ENCODE results near the gene MID2. TPM values are rescaled to one million over a fixed set of nuclear protein-coding genes. Genes with fewer than 3 reads are reported as not detected.

The MID2 gene
- total RNA-seq, 1 donor from 2014 or later: 11.0 TPM

DNA sequence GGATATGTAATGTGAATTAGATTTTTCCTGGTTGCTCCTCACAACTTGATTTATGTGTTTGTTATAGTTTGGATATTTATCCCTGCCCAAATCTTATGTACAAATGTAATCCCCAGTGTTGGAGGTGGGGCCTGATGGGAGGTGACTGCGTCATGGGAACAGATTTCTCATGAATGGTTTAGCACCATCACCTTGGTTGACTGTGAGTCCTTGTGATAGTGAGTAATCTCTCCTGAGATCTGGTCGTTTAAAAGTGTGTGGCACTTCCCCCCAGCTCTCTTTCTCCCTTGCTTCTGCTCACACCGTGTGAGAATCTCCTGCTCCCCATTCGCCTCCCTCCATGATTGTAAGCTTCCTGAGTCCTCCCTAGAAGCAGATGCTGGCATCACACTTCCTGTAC, 2.2 kb downstream of the MID2 start:
- TF ChIP-seq, protein P1, sequence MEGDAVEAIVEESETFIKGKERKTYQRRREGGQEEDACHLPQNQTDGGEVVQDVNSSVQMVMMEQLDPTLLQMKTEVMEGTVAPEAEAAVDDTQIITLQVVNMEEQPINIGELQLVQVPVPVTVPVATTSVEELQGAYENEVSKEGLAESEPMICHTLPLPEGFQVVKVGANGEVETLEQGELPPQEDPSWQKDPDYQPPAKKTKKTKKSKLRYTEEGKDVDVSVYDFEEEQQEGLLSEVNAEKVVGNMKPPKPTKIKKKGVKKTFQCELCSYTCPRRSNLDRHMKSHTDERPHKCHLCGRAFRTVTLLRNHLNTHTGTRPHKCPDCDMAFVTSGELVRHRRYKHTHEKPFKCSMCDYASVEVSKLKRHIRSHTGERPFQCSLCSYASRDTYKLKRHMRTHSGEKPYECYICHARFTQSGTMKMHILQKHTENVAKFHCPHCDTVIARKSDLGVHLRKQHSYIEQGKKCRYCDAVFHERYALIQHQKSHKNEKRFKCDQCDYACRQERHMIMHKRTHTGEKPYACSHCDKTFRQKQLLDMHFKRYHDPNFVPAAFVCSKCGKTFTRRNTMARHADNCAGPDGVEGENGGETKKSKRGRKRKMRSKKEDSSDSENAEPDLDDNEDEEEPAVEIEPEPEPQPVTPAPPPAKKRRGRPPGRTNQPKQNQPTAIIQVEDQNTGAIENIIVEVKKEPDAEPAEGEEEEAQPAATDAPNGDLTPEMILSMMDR (conservative IDR thresholded peaks at IDR 0.05; ENCODE audit: low read depth, low read length): no peak
- no peak for DNase-seq (ENCODE audit: low read depth)
- H3K4me3 ChIP-seq (ENCODE audit: low read depth, low read length): peak overlapping the region; percentile 62

DNA sequence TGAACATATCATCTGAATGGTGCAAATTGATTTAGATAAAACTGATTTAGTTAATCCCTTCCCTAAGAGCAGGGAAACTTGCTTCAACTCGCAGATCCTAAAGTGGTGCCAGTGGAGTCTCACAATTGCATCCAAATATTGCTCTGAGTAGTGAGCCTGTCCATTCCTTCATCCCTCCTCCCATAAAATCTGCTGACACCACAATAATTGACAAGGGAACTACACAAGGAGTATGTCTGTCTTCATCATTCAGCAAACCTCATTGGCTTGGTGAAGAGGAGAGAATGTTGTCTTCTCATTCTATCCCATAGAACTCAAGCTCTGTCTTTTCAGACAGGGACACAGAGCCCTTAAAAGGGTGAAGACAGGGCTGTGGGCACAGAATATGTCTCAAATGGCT, 4.2 kb downstream of the MID2 start:
- H3K4me3 ChIP-seq (ENCODE audit: low read depth, low read length): no peak overlapping the region
- DNase-seq (ENCODE audit: low read depth): no peak
- TF ChIP-seq, protein P1 (conservative IDR thresholded peaks at IDR 0.05; ENCODE audit: low read depth, low read length): no peak

DNA sequence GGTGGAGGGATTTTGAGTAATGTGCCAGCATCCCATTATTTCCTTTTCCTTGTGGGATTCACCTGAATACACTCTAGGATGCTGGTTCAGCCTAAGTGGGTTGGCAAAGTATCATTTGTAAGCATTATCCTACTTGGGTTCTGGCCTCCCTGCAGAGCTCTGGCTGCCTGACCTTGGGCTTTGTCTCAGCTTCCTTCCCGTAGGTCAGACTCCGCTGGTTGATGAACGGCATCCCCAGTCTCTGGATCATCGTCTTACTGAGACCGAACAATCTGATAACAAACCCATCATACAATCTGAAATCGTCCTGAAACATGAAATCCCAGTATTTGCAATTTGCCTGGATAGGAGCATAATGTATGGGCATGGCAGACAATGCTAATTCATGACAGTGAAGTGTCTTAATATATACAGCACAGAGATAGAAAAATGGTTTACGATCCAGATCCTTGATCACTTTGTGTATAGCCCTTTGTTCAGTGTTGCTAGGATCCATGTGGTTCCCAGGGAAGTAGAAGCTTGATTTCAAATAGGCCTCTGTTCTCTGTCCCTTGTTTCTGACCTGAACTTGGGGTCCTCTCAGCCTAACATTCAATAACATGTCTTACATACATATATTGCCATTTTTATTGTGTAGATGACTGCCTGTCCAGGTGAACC, 5.5 kb downstream of the MID2 start:
- TF ChIP-seq, protein P1 (conservative IDR thresholded peaks at IDR 0.05; ENCODE audit: low read depth, low read length): no peak
- DNase-seq (ENCODE audit: low read depth): no peak
- no peak overlapping the region for H3K4me3 ChIP-seq (ENCODE audit: low read depth, low read length)

DNA sequence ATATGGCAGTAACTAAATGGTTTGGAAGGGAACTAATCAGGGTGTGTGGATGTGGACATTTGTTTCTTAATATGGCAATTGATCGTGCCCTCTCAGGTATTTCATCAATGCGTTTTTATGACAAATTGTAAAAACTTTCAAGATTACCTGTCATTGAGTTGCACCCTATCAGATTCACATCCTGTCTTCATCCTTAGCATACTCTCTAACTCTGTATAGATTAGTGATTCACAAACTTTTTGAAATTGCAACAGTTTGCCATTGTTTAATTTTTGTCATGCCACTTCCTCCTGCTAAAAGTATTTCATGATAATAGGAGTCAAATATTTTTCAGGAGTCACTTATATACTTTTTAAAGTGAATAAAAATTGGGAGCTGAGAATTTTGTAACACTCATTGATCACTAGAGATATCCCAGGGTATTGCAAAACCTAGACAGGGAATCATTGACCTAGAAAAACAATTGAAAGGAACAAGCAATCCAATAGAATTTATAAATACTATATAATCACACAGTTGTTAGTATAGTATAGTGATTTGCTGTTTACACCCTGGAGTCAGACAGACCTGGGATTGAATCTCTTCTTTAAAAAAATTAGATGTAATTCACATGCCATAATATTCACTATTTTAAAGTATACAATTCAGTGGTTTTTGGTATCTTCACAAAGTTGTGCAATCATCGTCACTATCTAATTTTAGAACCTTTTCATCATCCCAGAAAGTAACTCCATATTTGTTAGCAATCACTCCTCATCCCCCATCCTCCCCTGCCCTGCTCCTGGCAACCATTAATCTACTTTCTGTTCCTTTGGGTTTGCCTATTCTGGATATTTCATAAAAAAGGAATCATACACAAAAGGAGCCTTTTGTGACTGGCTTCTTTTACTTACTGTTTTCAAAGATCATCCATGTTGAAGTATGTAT, 8.9 kb downstream of the MID2 start:
- no peak for DNase-seq (ENCODE audit: low read depth)
- TF ChIP-seq, protein P1 (conservative IDR thresholded peaks at IDR 0.05; ENCODE audit: low read depth, low read length): no peak
- H3K4me3 ChIP-seq (ENCODE audit: low read depth, low read length): no peak overlapping the region

DNA sequence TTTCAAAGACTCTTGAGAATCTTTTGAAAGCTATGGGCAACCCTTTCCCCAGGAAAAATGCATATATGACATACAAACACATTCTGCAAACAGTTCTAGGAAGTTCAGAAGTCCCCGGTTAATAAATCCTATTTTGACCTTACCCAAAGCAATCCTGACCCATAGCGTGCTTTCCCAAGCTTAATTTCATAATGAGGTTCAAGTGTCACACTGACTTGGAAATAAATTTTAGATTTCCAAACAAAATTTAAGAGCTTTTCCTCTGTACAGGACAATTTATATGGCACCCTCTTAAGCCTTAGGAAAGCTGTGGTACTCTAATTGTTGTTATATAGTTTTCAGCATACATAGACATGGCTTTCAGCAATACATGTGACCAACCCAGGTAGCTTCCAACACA, 11.3 kb downstream of the MID2 start:
- H3K4me3 ChIP-seq (ENCODE audit: low read depth, low read length): no peak overlapping the region
- TF ChIP-seq, protein P1 (conservative IDR thresholded peaks at IDR 0.05; ENCODE audit: low read depth, low read length): no peak
- DNase-seq (ENCODE audit: low read depth): no peak

DNA sequence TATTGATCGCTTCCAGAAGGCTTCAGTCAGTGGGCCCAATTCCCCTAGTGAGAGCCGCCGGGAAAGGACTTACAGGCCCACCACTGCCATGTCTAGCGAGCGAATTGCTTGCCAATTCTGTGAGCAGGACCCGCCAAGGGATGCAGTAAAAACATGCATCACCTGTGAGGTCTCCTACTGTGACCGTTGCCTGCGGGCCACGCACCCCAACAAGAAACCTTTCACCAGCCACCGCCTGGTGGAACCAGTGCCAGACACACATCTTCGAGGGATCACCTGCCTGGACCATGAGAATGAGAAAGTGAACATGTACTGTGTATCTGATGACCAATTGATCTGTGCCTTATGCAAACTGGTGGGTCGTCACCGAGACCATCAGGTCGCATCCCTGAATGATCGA, 15.3 kb downstream of the MID2 start:
- no peak for DNase-seq (ENCODE audit: low read depth)
- no peak overlapping the region for H3K4me3 ChIP-seq (ENCODE audit: low read depth, low read length)
- TF ChIP-seq, protein P1 (conservative IDR thresholded peaks at IDR 0.05; ENCODE audit: low read depth, low read length): no peak

Data from epithelial cell of proximal tubule (primary cell).